Cardiac muscle cell (in vitro differentiated cells and primary cell): Measurements from ENCODE around the gene ZNF10. TPM values are rescaled to one million over a fixed set of nuclear protein-coding genes. Genes with fewer than 3 reads are reported as not detected.

ENCODE experiments used
- DNase-seq, 2 donors: peaks; one replicate each; pipeline versions ENCODE4 v3.0.0 to v3.0.0-alpha.2; 2010 to 2017; ENCODE audit warnings: low read depth in 1 of 2, low spot score in 1 of 2
- H3K27ac ChIP-seq: fragments of 200-600 bp; sonication (generic); 2 replicates; pipeline ENCODE4 v1.5.1; 2016
- H3K27me3 ChIP-seq: fragments of 200-600 bp; sonication (generic); 2 replicates; pipeline ENCODE4 v1.6.0; 2016; ENCODE audit warnings: control low read depth
- H3K36me3 ChIP-seq: fragments of 200-600 bp; sonication (generic); 2 replicates; pipeline ENCODE4 v1.5.1; 2016; ENCODE audit warnings: control low read depth
- H3K4me1 ChIP-seq: fragments of 200-600 bp; sonication (generic); 2 replicates; pipeline ENCODE4 v1.8.1; 2017; ENCODE audit warnings: low read depth, mild to moderate bottlenecking, mixed run types
- H3K4me3 ChIP-seq: fragments of 200-600 bp; sonication (generic); 2 replicates; pipeline ENCODE4 v1.5.1; 2016; ENCODE audit warnings: mild to moderate bottlenecking
- H3K9me3 ChIP-seq: fragments of 200-600 bp; sonication (generic); 2 replicates; pipeline ENCODE4 v1.5.1; 2017; ENCODE audit warnings: low read depth, mild to moderate bottlenecking, control low read depth
- polyA plus RNA-seq: library from polyadenylated mRNA; unstranded; fragments of >200 nt; fragmentation: Nextera tagmentation; extraction: Ambion mirVana; gene quantifications from 2 replicates; pipeline ENCODE4 v1.2.1, GENCODE V29; 2016
- total RNA-seq: library from RNA; depleted of rRNA; stranded (reverse); fragments of >200 nt; gene quantifications from 2 replicates; pipeline ENCODE4 v1.2.3, GENCODE V29; 2016
- TF ChIP-seq, protein P1 (sequence below): IDR thresholded peaks from 2 replicates; pipeline ENCODE4 v1.5.1; 2012; ENCODE audit warnings: low read depth, mild to moderate bottlenecking, low read length

Gene ZNF10
- total and polyA plus RNA-seq, 2 experiments from 2014 or later, result 7.0 to 9.5 TPM

DNA sequence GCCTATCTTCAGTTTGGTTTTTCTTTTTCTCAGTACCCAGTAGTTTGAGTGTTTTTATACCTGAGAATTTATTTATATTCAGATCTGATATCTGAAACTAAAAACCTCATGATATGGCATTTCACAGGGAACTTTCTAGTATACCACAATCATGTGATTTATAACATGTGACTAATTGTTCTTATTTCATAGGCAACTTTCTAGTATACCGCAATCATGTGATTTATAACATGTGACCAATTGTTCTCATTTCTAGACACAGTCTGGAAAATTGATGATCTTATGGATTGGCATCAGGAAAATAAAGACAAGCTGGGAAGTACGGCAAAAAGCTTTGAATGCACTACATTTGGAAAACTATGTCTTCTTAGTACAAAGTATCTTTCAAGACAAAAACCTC lies 71.5 kb downstream of the ZNF10 start:
- TF ChIP-seq, protein P1, sequence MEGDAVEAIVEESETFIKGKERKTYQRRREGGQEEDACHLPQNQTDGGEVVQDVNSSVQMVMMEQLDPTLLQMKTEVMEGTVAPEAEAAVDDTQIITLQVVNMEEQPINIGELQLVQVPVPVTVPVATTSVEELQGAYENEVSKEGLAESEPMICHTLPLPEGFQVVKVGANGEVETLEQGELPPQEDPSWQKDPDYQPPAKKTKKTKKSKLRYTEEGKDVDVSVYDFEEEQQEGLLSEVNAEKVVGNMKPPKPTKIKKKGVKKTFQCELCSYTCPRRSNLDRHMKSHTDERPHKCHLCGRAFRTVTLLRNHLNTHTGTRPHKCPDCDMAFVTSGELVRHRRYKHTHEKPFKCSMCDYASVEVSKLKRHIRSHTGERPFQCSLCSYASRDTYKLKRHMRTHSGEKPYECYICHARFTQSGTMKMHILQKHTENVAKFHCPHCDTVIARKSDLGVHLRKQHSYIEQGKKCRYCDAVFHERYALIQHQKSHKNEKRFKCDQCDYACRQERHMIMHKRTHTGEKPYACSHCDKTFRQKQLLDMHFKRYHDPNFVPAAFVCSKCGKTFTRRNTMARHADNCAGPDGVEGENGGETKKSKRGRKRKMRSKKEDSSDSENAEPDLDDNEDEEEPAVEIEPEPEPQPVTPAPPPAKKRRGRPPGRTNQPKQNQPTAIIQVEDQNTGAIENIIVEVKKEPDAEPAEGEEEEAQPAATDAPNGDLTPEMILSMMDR, result no peak
- DNase-seq, result no peak
- H3K27me3 ChIP-seq, result no peaks in the 10 kb centered on the region
- no peaks in the 10 kb centered on the region for H3K4me1 ChIP-seq
- H3K4me3 ChIP-seq, result no peak overlapping the region
- peaks cover 33% of the 10 kb centered on the region for H3K9me3 ChIP-seq
- no peak overlapping the region for H3K27ac ChIP-seq
- H3K36me3 ChIP-seq, result peaks cover 17% of the 10 kb centered on the region

DNA sequence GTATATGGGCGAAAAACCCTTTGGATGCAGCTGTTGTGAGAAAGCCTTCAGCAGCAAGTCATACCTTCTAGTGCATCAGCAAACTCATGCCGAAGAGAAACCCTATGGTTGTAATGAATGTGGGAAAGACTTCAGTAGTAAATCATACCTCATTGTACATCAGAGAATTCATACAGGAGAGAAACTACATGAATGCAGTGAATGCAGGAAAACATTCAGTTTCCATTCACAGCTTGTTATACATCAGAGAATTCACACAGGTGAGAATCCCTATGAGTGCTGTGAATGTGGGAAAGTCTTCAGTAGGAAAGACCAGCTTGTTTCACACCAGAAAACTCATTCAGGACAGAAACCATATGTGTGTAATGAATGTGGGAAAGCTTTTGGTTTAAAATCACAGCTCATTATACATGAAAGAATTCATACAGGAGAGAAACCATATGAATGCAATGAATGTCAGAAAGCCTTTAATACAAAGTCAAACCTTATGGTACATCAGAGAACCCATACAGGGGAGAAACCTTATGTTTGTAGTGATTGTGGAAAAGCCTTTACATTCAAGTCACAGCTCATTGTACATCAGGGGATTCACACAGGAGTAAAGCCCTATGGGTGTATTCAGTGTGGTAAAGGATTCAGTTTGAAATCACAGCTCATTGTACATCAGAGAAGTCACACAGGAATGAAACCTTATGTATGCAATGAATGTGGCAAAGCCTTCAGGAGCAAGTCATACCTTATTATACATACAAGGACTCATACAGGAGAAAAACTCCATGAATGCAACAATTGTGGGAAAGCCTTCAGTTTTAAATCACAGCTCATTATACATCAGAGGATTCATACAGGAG lies 72.3 kb downstream of the ZNF10 start:
- H3K4me1 ChIP-seq, result no peaks in the 10 kb centered on the region
- H3K36me3 ChIP-seq, result peaks cover 17% of the 10 kb centered on the region
- no peak overlapping the region for H3K4me3 ChIP-seq
- no peaks in the 10 kb centered on the region for H3K27me3 ChIP-seq
- TF ChIP-seq, protein P1, result no peak
- no peak for DNase-seq
- H3K27ac ChIP-seq, result no peak overlapping the region
- peaks cover 33% of the 10 kb centered on the region for H3K9me3 ChIP-seq

DNA sequence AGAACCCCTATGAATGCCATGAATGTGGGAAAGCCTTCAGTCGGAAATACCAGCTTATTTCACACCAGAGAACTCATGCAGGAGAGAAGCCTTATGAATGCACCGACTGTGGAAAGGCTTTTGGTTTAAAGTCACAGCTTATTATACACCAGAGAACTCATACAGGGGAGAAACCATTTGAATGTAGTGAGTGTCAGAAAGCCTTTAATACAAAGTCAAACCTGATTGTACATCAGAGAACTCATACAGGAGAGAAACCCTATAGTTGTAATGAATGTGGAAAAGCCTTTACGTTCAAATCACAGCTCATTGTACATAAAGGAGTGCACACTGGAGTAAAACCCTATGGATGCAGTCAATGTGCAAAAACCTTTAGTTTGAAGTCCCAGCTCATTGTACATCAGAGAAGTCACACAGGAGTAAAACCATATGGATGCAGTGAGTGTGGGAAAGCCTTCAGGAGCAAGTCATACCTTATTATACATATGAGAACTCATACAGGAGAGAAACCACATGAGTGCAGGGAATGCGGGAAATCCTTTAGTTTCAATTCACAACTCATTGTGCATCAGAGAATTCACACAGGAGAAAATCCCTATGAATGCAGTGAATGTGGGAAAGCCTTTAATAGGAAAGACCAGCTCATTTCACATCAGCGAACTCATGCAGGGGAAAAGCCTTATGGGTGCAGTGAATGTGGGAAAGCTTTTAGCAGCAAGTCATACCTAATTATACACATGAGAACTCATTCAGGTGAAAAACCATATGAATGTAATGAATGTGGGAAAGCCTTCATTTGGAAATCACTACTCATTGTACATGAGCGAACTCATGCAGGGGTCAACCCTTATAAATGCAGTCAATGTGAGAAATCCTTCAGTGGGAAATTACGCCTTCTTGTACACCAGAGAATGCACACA lies 73.2 kb downstream of the ZNF10 start:
- TF ChIP-seq, protein P1, result no peak
- Histone ChIP-seq H3K4me1 (no peaks in the 10 kb centered on the region), H3K4me3 (no peak overlapping the region), H3K27ac (no peak overlapping the region), H3K9me3 (peaks cover 33% of the 10 kb centered on the region), H3K36me3 (peaks cover 17% of the 10 kb centered on the region), H3K27me3 (no peaks in the 10 kb centered on the region)
- no peak for DNase-seq

DNA sequence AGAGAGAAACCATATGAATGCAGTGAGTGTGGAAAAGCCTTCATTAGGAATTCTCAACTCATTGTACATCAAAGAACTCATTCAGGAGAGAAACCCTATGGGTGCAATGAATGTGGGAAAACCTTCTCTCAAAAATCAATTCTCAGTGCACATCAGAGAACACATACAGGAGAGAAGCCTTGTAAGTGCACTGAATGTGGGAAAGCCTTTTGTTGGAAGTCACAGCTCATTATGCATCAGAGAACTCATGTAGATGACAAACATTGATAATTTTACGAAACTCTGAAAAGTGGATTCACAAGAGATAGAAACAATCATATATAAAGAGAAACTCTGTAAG lies 73.8 kb downstream of the ZNF10 start:
- Histone ChIP-seq H3K4me1 (no peaks in the 10 kb centered on the region), H3K36me3 (peaks cover 17% of the 10 kb centered on the region), H3K27ac (no peak overlapping the region), H3K4me3 (no peak overlapping the region), H3K27me3 (no peaks in the 10 kb centered on the region), H3K9me3 (peaks cover 34% of the 10 kb centered on the region)
- DNase-seq, result no peak
- TF ChIP-seq, protein P1, result no peak

DNA sequence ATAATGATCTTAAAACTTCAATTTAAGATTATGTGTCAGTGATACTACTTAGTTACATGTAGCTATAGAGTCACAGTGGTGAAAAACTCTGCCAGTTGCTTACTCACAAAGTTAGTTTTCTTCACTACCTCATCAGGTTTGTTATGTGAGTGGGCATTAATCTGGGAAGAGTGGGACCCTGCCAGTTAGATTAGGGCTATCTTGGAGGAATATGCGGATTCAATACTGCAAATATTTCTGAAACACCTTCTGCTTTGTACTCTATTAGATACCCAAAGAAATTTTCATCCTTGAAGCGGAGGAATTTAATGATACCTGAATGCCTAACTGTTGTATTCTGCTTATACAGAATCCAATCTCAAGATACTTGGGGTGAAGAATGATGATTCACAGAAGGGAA lies 76.0 kb downstream of the ZNF10 start:
- peaks cover 17% of the 10 kb centered on the region for H3K36me3 ChIP-seq

More for the DNA sequence above, 76.0 kb downstream of the ZNF10 start:
- Histone ChIP-seq H3K4me3 (no peak overlapping the region), H3K9me3 (peaks cover 38% of the 10 kb centered on the region), H3K27me3 (no peaks in the 10 kb centered on the region), H3K4me1 (no peaks in the 10 kb centered on the region), H3K27ac (no peak overlapping the region)
- TF ChIP-seq, protein P1, result no peak
- no peak for DNase-seq

Other genes starting within 250 kb of the ZNF10 start
- gene CHFR, start 243.0 kb upstream of the ZNF10 start, total RNA-seq, result 30.6 and 36.3 TPM in 2 replicates
- 29.4 and 30.0 TPM in 2 replicates for gene CHFR, start 243.0 kb upstream of the ZNF10 start, polyA plus RNA-seq
- gene ZNF605, start 174.3 kb upstream of the ZNF10 start, total RNA-seq, result 6.6 and 13.3 TPM in 2 replicates
- 8.2 and 10.1 TPM in 2 replicates for gene ZNF605, start 174.3 kb upstream of the ZNF10 start, polyA plus RNA-seq
- gene ZNF26, start 144.3 kb upstream of the ZNF10 start, total RNA-seq, result 5.2 and 18.5 TPM in 2 replicates
- gene ZNF26, start 144.3 kb upstream of the ZNF10 start, polyA plus RNA-seq, result 5.0 and 6.1 TPM in 2 replicates
- gene ZNF84, start 93.1 kb upstream of the ZNF10 start, total RNA-seq, result 18.4 and 29.2 TPM in 2 replicates
- 22.5 and 31.5 TPM in 2 replicates for gene ZNF84, start 93.1 kb upstream of the ZNF10 start, polyA plus RNA-seq
- gene ZNF140, start 49.7 kb upstream of the ZNF10 start, total RNA-seq, result 10.1 and 14.7 TPM in 2 replicates
- 15.7 and 18.1 TPM in 2 replicates for gene ZNF140, start 49.7 kb upstream of the ZNF10 start, polyA plus RNA-seq
- gene ZNF891, start 353 bp upstream of the ZNF10 start, total RNA-seq, result 1.3 and 2.7 TPM in 2 replicates
- 0.65 and 0.91 TPM in 2 replicates for gene ZNF891, start 353 bp upstream of the ZNF10 start, polyA plus RNA-seq
- gene ZNF268, start 50.9 kb downstream of the ZNF10 start, total RNA-seq, result 21.6 and 34.1 TPM in 2 replicates
- 12.4 and 18.0 TPM in 2 replicates for gene ZNF268, start 50.9 kb downstream of the ZNF10 start, polyA plus RNA-seq
- gene ANHX, start 105.2 kb downstream of the ZNF10 start, total RNA-seq, result not detected in 2 replicates
- not detected in 2 replicates for gene ANHX, start 105.2 kb downstream of the ZNF10 start, polyA plus RNA-seq